ENCODE data around the gene D2HGDH.
"Not testable (repeated sequence)": the region's sequence is repeated elsewhere in the genome, so short reads cannot be mapped to it uniquely, and the experiment has no call there.

The D2HGDH gene

DNA sequence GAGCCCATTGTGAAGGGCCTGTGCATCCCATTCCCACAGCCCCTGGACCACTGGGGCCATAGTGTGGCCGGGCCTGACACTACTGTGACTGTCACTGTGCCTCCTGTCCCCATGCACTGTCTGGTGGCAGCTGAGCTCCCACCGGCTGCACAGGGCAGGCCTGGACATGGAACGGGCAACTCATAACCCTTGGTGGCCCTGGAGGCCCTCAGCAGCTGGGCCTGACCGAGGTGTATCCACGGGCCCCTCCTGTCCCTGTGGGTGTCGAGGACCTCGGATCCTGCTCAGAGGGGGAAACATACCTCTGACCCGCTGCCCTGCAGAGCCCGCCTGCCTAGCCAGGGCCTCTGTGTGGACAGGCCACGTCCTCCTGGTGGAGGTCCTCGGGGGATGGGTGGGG, 34.4 kb downstream of the D2HGDH start:
- DNase-seq: no peak

DNA sequence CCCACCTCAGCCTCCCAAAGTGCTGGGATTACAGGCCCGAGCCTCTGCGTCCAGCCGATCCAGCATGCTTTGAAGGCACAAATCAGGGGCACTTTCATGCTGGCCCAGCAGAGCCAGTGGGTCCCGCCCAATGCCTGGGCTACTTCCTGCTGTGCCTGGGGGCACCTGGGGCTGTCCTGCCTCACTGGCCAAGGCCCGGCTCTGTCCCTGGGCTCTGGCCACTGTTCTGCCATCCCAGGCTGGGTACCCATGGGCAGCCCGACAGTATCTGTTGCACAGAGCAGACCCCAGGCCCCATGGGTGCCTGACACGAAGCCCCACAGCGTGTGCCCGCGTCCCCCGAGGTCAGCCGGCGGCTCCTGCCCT, 35.4 kb downstream of the D2HGDH start:
- DNase-seq (no peak), ATAC-seq (no peak)

More for the DNA sequence above, 34.4 kb downstream of the D2HGDH start:
- ATAC-seq: no peak

DNA sequence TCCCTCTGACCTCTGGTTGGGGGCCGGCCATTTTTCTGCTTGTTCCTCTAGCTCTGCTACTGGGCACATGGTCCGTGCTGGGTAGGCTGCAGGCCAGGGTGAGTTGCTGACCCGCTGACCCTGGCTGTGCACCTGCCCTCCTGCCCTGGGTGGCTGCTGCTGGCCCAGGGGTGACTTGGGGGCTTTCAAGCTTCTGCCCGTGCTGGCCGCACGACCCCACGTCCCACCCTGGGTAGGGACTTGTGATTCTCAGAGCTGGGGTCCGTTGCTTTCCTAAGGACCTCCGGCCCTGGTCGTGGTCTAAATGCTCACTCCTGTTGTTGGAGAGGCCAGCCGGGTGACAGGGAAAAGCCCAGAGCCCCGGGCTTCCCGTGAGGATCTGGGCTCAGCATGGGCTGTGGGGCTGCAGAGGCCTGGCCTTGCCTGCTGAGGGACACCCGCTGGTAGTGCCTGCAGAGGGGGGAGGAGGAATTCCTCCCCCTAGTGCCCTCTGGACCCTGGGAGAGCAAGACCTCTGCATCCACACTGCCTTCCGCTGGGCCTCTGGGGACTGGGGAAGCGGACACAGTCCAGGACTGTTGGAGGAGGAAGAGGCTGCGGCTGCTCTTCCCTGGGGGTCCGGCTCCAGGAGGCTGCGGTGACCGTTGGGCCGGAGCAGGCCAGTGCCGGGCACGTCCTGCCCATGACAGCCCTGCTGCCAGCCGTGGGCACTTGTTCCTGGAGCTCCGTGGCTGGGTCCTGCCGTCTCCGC, 35.9 kb downstream of the D2HGDH start:
- DNase-seq (no peak), ATAC-seq (no peak)

DNA sequence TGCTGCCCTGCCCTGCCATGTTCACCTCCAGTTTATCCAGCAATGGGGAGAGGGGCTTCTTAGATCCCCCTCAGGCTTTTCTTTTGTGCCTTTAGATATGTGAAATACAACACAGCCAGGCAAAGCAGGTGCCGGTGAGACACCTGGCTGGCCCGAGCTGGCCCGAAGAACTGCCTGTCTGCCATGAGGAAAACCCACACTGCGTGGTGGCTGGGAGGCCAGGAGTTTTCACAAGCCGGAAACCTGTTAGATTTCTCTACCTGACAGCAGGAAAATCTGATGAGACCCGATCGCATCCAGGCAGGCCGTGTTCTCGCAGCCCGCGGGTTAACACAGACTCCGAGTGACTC, 36.5 kb downstream of the D2HGDH start:
- ATAC-seq (no peak), DNase-seq (no peak)

DNA sequence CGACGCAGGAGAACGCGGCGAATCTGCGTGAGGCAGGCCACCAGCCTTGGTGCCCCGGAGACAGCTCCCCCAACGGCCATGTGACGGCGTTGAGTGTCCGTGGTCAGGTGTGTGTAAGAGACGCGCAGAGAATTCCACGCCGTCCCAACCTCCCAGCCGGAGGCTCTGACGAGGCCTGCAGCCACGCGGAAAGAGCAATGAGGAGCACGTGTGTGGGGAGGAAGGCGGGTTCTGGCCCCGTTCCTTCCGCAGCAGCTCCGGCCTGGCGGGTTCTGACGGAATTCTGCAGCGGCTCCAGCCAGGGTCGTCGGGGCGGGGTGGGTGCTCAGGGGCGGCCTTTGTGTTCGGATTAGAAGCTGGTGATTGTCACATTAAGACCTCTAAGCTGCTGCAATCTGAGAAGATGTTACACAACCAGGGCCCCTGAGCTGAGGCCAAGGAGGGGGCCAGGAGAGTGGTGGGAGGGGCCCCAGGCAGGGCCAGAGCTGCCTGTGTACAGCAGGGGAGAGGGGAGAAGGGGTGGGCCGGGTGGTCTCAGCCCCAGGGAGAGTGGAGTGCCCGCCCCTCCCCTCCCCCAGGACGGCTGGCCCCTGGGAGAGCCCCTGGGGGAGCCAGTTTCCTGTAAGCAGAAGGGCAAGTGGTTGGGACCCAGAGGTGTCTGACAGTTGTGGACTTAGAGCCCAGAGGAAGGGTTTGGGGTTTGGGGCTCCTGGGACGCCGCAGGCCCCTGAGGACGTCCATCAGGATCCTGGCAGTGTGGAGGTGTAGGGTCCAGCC, 37.0 kb downstream of the D2HGDH start:
- DNase-seq: no peak
- no peak for ATAC-seq

DNA sequence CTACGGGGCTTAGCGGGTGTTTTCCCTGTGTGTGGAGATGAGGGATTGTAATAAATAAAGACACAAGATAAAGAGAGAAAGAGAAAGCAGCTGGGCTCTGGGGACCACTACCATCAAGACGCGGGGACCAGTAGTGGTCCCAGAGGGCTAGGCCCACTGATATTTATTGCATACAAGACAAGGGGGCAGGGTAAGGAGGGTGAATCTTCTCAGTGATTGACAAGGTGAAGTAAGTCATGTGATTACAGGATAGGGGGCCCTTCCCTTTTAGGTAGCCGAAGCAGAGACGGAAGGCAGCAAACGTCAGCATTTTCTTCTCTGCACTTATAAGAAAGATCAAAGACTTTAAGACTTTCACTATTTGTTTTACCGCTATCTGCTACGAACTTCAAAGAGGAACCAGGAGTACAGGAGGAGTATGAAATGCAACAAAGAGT, 37.7 kb downstream of the D2HGDH start:
- DNase-seq (no peak), ATAC-seq (no peak)

DNA sequence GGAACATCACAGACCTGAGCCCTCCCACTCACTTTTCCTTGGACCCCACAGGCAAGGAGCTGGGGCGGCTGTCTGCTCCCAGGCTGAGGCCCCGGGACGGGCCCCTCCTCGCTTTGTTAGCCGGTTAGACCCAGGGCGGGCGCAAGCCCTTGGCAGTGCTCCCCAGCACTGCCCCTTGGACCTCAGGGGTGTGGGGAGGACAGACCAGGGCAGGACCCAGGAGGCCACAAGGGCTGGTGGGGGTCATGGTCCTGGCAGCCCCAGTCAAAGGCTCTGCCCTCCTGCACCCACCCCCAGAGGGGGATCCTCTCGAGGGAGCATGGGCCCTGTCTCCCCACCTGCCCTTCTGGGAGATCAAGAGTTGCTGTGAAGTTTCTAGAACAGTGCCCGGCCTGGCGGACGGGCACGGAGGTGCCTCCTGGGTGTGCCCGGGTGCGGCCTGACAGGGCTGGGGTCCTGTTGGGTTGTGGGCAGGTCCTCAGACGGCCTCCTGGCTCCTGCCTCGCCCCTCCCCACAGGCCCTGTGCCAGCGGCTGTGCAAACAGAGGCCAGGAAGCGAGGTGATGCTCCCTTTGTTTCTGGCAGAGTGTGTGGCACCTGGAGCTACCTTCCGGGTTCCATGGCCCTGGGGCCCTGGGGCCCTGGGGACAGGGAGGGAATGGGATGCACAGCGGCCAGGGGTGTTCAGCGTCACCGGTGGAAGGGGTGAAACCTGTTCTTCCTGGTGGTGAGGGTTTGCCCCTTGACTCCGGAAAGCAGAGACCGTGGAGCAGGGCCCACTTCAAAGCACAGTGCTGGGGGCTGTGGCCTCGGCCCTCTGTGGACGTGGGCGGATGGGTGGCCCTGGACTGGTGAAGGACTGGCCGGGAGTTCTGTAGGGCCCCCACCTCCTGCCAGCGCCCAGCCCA, 39.3 kb downstream of the D2HGDH start:
- DNase-seq: no peak
- ATAC-seq: no peak

DNA sequence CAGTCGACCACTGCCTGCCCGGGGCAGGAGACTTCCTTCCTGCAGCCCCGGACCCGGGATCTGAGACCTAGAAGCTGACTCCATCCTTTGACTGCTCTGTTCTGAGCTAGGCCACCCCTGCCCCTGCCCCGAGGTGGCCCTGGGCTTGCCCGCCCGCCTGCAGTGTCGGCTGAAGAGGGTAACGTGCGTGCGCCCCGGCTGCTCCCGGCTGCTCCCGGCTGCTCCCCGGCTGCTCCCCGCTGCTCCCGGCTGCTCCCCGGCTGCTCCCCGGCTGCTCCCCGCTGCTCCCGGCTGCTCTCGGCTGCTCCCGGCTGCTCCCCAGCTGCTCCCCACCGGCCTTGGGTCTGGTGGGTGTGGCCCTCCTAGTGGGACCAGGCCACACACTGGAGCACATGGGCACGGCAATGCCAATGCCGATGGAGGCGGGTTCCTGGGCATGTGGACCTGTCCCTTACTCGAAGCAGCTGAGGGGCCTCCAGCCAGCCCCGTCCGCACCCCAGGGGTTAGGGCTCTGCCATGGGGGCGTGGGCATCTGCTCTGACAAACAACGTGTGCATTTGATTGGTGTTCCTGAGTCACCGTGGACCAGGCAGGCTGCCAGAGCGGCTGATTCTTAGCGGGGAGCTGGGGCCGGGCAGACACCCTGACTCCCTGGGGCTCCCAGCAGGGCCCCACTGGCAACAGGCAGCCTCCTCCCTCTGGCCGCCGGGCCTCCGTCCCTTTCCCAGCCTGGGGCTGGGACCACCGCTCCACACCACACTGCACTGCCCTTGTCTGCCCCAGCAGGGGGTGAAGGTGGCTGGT, 40.2 kb downstream of the D2HGDH start:
- no peak for ATAC-seq
- DNase-seq: no peak

DNA sequence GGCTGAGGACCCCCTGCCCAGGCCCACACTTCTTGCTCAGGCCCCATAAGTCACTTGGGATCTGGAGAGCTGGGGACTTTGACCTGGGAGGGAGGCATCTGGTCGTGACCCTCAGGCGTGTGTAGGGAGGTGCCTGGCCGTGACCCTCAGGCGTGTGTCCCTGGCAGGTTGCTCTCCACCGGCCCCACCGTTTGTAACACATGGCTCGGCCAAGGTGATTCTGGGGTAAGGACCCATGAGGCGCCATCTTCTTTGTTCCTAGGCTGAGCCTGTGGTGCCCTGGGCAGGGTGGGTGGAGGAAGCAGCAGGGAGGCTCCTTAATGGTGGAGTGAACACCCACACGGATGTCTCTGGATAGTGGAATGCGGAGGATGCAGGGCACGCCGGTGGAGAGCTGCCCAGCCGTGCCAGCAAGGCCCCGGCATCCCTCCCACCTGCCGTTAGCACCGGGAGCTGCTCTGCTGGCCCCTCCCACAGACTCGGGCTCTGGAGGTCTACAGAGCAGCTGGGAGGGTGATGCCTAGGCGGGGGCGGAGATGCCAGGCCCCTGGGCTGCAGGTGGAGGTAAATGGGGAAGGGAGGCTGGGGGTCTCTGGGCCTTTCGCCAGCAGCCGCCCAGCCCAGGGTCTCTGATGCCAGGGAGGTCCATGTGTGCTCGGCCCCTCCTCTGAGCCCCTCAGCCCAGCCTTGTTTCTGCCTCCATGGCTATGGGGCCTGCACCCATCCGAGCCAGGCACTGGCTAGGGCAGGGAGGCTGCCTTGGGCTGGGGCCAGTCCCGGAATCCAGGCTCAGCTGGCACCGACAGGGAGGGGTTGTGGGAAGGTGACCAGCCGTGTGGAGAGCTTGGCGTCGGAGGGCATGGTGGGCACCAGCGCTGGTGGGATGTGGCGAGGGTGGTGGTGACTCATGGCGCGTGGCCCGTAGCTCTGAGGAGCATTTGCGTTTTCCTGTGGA, 41.1 kb downstream of the D2HGDH start:
- no peak for ATAC-seq
- no peak for DNase-seq

DNA sequence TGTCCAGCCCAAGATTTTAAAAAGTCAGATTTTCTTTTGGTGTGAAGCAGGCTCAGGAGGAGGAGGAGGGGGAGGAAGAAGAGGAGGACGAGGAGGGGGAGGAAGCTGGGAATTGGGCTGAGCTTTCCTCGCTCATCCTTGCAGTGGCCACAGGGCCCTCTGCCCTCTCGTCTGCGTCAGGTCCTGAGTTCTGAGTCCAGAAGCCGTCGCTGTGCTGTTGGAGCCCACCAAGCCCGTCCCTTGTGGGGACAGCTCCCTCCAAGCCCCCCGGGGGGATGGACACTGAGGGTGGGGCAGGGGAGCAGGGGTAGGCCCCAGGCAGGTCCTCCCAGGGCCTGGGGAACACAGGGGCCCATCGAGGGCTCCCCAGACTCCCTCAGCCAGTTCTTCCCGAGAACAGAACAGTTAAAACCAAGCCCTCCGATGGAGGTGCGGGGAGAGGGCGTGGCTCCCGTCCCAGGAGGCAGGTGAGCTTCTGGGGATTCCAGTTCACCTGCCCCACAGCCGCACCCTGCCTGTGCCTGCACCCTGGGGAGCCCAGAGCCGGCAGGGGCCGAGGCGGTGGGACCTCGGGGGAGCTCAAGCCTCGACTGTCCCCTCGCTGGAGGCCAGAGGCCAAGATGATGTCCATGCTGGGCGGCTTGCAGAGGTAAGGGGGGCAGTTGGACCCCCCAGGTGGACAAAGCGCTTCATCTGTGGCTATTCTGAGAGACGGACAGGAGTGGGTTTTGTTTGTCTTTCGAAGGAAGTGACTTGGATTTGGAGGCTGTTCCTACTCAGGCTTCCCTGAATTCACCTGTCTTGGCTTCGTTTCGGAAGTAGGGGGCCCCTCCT, 42.1 kb downstream of the D2HGDH start, which contains the start of gene GAL3ST2:
Gene GAL3ST2, plus strand, starts transcription at position 487 of the 834 bp plus-strand sequence. Its CDS starts 134 bp downstream, at position 621.
- no peak for DNase-seq
- ATAC-seq: no peak

DNA sequence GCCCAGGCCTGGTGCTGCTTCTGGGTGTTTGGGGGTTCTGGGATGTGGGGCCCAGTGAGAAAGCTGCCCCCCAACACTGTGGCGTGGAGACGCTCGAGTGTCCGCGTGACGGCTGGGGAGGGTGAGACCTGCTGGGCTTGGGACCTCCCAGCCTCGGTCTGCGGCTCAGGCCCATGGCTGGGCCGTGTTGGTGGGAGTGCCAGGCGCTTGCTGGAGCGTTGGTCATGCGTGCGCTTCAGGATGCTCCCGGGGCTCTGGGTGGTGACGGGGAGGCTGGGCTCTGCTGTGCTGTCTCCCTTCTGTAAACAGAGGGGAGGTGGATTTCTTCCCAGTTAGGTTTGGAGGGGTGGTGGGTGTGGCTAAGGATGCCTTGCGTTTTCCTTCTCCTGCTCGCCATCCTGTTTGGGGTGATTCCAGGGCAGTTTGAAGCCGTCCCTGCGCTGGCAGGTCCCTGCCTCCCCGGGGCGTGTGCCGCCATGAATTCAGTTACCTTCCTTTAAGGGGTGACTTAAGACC, 42.8 kb downstream of the D2HGDH start:
- no peak for ATAC-seq
- DNase-seq: no peak

DNA sequence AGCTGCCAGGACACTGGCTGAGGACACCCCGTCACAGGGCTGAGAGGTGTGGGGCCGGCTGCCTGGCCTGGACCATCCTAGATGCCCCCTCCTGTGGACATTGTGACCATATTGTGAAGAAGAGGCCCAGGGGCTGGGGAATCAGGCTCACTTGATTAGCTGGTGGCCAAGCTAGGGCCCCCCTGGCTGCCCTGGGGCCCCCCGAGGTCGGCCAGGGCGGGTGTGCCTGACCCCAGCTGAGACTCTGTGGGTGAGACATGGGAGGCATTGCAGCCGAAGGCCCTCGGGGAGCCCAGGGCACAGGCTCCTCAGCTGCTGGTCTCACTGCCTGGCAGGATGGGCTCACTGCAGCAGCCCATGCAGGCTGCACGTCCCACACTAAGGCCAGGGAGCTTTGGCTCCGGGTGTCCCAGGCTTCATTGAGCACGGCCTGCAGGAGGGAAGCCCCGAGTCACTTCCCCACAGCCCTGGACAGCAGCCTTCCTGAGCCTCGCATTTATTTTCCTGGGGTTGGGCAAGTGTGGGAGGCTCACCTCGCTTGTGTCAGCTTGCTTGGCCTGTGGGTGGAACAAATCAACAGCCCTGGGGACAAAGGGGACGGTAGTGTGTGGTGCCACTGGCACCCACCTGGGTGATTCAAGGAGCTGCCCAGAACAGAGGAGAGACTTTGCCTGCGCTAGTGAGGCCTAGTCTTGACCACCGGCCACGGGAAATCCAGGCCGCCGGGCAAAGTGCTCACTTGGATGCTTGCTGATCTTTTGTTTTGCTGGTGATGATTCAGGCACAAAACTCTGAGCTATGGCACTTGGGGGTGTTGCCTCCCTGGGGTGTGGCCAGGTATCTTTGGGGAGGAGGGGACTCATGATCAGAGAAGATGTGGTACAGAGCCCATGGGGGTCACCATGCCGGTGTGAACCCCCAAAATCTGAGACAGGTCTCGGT, 43.5 kb downstream of the D2HGDH start:
- DNase-seq (no peak), ATAC-seq (no peak)

DNA sequence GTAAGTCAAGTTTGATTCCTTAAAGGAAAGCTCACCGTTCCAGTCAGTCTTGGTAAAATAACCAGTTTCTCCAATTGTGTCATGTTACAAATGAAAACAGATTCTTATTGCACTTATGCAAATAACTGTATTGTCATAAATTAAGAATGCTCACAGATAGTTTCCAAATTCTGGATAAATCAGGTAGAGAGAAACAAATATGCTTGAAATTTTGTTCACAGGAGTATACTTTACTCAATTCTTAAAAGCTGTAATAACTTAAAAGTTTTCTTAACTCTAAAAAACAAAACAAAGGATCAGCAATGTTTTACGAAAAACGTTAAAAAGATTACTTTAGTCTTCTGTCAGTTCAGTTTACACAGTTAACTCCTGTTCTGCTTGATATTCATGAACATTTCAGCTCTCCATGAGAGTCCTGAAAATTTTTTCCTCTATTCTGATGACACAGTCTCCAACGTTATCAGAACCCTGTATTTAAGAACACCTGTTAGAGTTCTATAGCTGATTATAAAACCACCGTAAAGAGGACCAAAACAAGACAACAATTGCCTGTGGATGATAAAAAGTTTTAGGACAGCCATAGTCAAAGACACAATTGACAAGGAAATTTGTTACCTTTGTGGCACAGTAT, 46.6 kb downstream of the D2HGDH start:
- ATAC-seq (no peak), DNase-seq (no peak)

DNA sequence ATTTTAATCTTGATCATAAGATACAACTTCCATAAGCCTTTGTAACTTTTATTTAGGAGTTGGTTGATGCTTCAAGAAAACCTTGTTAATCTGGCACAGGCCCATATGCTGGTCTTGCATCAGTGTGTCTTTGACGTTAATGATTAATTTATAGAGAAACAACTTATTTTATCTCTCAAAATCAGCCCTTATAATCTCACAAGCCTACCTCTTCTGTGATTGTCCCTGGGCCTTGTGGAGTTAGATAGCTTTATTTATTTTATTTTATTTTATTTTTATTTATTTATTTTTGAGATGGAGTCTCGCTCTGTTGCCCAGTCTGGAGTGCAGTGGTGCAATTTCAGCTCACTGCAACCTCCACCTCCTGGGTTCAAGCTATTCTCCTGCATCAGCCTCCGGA, 47.6 kb downstream of the D2HGDH start:
- not testable (repeated sequence) for ATAC-seq, DNase-seq

DNA sequence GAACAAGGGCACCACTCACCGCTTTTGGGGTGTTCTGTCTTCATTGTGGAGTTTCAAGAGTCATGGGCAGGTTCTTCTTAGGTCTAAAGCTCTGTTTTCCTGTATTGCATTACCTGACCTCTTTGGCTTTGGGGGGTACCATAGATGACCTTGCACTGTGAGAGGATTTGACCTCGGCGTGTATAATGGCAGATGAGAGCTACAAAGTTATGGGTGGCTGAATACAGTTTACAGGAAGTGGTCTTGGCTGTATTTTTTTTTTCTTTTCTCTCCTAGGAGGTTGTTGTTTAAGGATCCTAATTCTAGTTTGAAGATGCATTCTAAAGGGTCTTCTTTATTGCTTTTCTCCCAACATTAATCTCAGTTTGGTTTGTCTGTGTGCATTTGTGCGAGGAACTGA, 53.7 kb downstream of the D2HGDH start:
- ATAC-seq (no peak), DNase-seq (no peak)

DNA sequence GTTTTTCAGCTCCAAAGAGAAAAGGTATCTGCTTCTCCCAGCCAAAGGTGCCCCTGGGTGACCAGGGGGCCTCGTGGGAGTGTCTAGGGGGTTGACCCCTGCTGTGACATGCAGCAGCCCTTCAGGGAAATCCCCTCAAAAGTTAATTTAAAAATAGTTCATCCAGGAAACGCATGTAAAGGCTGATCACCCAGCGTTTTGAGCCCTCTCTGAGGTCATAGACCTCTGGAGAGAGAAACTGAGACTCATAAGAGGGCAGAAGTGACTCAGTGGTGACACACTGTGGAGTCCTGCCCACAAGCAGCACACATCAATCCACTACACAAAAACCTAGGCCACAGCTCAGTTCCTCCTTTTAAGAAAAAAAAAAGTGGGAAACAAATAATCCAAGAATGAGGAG, 54.1 kb downstream of the D2HGDH start:
- peak; percentile 95 for ATAC-seq
- DNase-seq: peak; percentile 54

DNA sequence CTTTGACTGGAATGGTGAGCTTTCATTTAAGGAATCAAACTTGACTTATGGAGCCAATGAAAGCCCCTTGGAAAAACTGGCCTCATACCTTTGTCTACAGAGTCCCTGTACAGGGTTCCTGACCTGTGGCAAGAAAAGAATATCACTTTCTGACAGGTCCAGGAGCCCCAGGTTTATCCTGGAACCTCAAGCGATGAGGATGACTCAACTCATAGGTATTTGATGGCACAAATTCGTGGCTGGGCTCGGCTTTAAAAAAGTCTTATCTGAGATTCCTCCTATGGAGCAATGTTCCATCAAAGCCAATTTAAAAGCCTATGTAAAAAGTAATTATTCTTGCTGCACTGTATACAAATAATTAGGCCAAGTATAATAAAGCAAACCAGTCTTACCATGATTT, 57.0 kb downstream of the D2HGDH start:
- ATAC-seq, DNase-seq: not testable (repeated sequence)

DNA sequence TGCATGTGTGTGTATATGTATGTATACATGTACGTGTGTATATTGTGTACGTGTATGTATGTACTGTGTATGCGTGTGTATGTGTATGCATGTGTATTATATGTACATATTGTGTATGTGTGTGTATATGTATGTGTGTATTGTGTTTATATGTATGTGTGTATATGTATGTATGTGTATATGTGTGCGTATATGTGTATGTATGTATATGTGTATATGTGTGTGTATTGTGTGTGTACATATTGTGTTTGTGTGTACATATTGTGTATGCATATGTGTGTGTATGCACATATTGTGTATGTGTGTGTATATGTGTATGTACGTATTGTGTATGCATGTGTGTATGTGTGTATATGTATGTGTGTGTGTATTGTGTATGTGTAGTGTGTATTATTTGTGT, 59.0 kb downstream of the D2HGDH start:
- no peak for ATAC-seq
- DNase-seq: no peak

All from stimulated activated naive CD8-positive, alpha-beta T cell treated with anti-CD3 and anti-CD28 coated beads, Interleukin-15, Interleukin-2, amounts not matched to agents 100 U/mL and 50 U/mL, for 24 hours (primary cell).